ENCODE data around the gene ST3GAL3. TPM values are rescaled to one million over a fixed set of nuclear protein-coding genes. Genes with fewer than 3 reads are reported as not detected.
"Not testable (repeated sequence)": the region's sequence is repeated elsewhere in the genome, so short reads cannot be mapped to it uniquely, and the experiment has no call there.

Gene ST3GAL3
- total RNA-seq, 1 experiment from 2014 or later = 26.0 TPM

DNA sequence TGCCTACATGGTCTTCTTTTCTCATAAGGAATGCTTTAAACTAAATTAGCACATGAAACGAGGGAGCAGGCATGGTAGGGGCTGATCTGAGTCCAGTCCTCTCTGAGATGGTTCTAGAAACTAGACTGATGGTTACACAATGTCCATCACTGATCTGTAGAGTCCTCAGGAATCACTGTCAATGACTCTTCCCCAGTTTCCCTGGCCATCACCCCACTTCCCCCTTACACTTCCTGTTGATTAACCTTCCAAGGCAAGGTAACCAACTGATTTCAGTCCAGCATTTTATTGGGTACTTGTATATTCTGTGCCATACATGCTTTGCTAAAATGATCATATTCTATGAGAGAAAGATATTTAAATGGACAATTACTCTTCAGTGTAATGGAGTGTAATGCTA, 125.7 kb downstream of the ST3GAL3 start:
- ChIA-PET CTCF (no interaction called here), POLR2A (no interaction called here)
- BruUV-seq (replicated peaks) = no TSS peak
- Histone ChIP-seq H3K36me3 (ENCODE audit: control insufficient read depth, insufficient read depth, low read length) (no peaks in the 10 kb centered on the region), H3K27me3 (ENCODE audit: control insufficient read depth, insufficient read depth, low read length) (no peaks in the 10 kb centered on the region), H3K9me3 (ENCODE audit: control insufficient read depth, insufficient read depth, low read depth, low read length) (no peaks in the 10 kb centered on the region), H3K27ac (ENCODE audit: low read length) (peak overlapping the region; percentile 36; the same call in 1 of the 2 replicates), H3K4me3 (ENCODE audit: low read depth in 2 of 2, low read length in 2 of 2) (no peak overlapping the region), H3K4me1 (ENCODE audit: control insufficient read depth, insufficient read depth, low read length) (peaks cover 28% of the 10 kb centered on the region)
- DNase-seq (ENCODE audit: low read depth, low spot score) = no peak
- TF ChIP-seq REST (IDR thresholded peaks at IDR 0.05; ENCODE audit: insufficient read depth in 1 of 2, low read depth in 2 of 2, low read length in 1 of 2) (no peak), TCF7L2 (IDR thresholded peaks at IDR 0.05; ENCODE audit: low read depth, low read length) (no peak), POLR2AphosphoS5 (IDR thresholded peaks at IDR 0.05; ENCODE audit: low read depth, low read length) (no peak), SIN3A (IDR thresholded peaks at IDR 0.05; ENCODE audit: borderline replicate concordance, insufficient read depth, low read depth, low read length) (no peak), CTCF (IDR thresholded peaks at IDR 0.05) (no peak)
- ATAC-seq = no peak
- intact Hi-C loops (cut with micrococcal nuclease; ENCODE audit: unreplicated experiment) (no loop called here), in situ Hi-C loops (cut with HindIII; ENCODE audit: low pct_unique_long_range_greater_than_20kb, low sequenced_read_pairs) (no loop called here)

DNA sequence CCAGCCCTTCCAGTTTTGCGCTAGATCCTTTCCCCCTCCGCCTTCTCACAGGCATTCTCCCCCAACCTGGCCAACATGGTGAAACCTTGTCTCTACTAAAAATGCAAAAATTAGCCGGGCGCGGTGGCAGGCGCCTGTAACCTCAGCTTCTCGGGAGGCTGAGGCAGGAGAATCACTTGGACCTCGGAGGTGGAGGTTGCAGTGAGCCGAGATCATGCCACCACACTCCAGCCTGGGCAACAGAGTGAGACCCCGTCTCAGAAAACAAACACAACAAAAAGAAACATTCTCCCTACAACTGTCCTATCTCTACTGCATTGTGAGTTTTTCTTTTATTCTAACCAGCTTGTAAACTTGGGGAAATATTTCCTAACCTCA, 126.6 kb downstream of the ST3GAL3 start:
- Histone ChIP-seq H3K27ac (ENCODE audit: low read length) (peak overlapping the region; percentile 73), H3K4me1 (ENCODE audit: control insufficient read depth, insufficient read depth, low read length) (peaks cover 28% of the 10 kb centered on the region)
- H3K27me3 ChIP-seq (ENCODE audit: control insufficient read depth, insufficient read depth, low read length); H3K36me3 ChIP-seq (ENCODE audit: control insufficient read depth, insufficient read depth, low read length); DNase-seq (ENCODE audit: low read depth, low spot score); H3K4me3 ChIP-seq (ENCODE audit: low read depth in 2 of 2, low read length in 2 of 2); in situ Hi-C loops (cut with HindIII; ENCODE audit: low pct_unique_long_range_greater_than_20kb, low sequenced_read_pairs); BruUV-seq (replicated peaks); ATAC-seq; H3K9me3 ChIP-seq (ENCODE audit: control insufficient read depth, insufficient read depth, low read depth, low read length); POLR2A ChIA-PET; intact Hi-C loops (cut with micrococcal nuclease; ENCODE audit: unreplicated experiment): not testable (repeated sequence)
- CTCF ChIA-PET = interaction anchor here (0.7 kb wide), 1 partner anchor 102 kb away, joined by 3 read pairs; no protein-coding TSS in a partner anchor

DNA sequence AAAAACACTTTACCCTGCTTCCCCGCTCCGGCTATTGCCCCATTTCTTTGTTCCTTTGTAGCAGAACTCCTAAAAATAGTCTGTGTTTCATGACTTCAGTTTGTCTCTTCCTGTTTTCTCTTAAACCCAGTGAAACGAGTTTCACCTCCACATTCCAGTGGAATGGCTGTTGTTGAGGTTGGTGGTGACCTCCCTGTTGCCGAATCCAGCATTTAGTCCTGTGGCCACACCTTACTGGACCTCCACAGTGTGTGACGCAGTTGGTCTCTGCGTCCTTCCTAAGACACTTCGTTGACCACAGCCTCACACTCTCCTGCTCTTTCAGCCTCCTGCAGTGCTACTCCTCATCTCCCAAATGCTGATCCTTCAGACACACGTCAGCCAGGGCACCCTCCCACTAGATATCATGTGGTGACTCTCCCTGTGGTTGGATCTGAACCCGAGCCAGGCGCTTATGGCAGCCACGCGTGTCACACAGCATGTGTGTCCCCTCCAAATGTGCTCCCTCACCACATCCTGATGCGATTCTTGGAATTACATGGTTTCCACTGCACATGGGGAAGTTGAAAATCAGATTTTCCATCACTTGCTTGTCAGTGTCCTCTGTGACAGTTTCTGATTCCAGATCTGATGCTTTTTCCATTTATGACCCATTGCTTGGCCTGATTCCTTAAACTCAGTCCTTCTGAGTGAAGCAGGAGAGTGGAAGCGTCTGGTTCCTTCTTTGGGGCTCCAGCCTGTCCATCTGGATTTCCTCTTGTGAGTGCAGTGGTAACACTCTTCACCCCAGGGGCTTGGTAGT, 127.1 kb downstream of the ST3GAL3 start:
- no peaks in the 10 kb centered on the region for H3K9me3 ChIP-seq (ENCODE audit: control insufficient read depth, insufficient read depth, low read depth, low read length)
- no peak overlapping the region for H3K4me3 ChIP-seq (ENCODE audit: low read depth in 2 of 2, low read length in 2 of 2)
- in situ Hi-C loops (cut with HindIII; ENCODE audit: low pct_unique_long_range_greater_than_20kb, low sequenced_read_pairs) (no loop called here), intact Hi-C loops (cut with micrococcal nuclease; ENCODE audit: unreplicated experiment) (no loop called here)
- peak overlapping the region; percentile 73 for H3K27ac ChIP-seq (ENCODE audit: low read length)
- ATAC-seq = peak; percentile 11
- DNase-seq (ENCODE audit: low read depth, low spot score) = no peak
- CTCF ChIA-PET = interaction anchor here (0.7 kb wide), 1 partner anchor 101 kb away, joined by 3 read pairs; no protein-coding TSS in a partner anchor
- no peaks in the 10 kb centered on the region for H3K27me3 ChIP-seq (ENCODE audit: control insufficient read depth, insufficient read depth, low read length)
- POLR2A ChIA-PET = no interaction called here
- peaks cover 28% of the 10 kb centered on the region for H3K4me1 ChIP-seq (ENCODE audit: control insufficient read depth, insufficient read depth, low read length)
- no TSS peak for BruUV-seq (replicated peaks)
- no peaks in the 10 kb centered on the region for H3K36me3 ChIP-seq (ENCODE audit: control insufficient read depth, insufficient read depth, low read length)
- TF ChIP-seq REST (IDR thresholded peaks at IDR 0.05; ENCODE audit: insufficient read depth in 1 of 2, low read depth in 2 of 2, low read length in 1 of 2) = no peak
- TF ChIP-seq CTCF (IDR thresholded peaks at IDR 0.05) = no peak
- TF ChIP-seq POLR2AphosphoS5 (IDR thresholded peaks at IDR 0.05; ENCODE audit: low read depth, low read length) = no peak
- no peak for TF ChIP-seq SIN3A (IDR thresholded peaks at IDR 0.05; ENCODE audit: borderline replicate concordance, insufficient read depth, low read depth, low read length)
- TF ChIP-seq TCF7L2 (IDR thresholded peaks at IDR 0.05; ENCODE audit: low read depth, low read length) = no peak
